Progenitor cell of endocrine pancreas (in vitro differentiated cells): ENCODE data around the gene CACFD1. TPM values are rescaled to one million over a fixed set of nuclear protein-coding genes. Genes with fewer than 3 reads are reported as not detected.

Experiments used
- DNase-seq: peaks from one replicate; pipeline ENCODE4 v3.0.0; 2021; ENCODE audit warnings: low spot score; ENCODE audit not compliant: unreplicated experiment
- H3K27ac Mint-ChIP-seq: 2 replicates; pipeline ENCODE4 v1.8.0; 2021; ENCODE audit warnings: mild to moderate bottlenecking, moderate library complexity, mixed read lengths
- H3K27me3 Mint-ChIP-seq: 2 replicates; pipeline ENCODE4 v1.8.0; 2021; ENCODE audit warnings: mixed read lengths
- H3K36me3 Mint-ChIP-seq: 2 replicates; pipeline ENCODE4 v1.8.0; 2022; ENCODE audit warnings: mixed read lengths; ENCODE audit not compliant: insufficient read depth
- H3K4me1 Mint-ChIP-seq: 2 replicates; pipeline ENCODE4 v1.8.0; 2021; ENCODE audit warnings: low read depth, mixed read lengths
- H3K4me3 Mint-ChIP-seq: 2 replicates; pipeline ENCODE4 v1.8.0; 2021; ENCODE audit warnings: low read depth, mild to moderate bottlenecking, moderate library complexity, mixed read lengths
- H3K9me3 Mint-ChIP-seq: 2 replicates; pipeline ENCODE4 v1.8.0; 2021; ENCODE audit warnings: low read depth, mixed read lengths
- total RNA-seq: library from RNA; stranded (reverse); gene quantifications from 2 replicates; pipeline ENCODE4 v1.2.1, GENCODE V29; 2021
- TF ChIP-seq, protein P1 (sequence below): fragments of 200-600 bp; sonication (generic); IDR thresholded peaks from one replicate; pipeline ENCODE4 v1.5.0; 2021; ENCODE audit warnings: antibody characterized with exemption, mild to moderate bottlenecking; ENCODE audit not compliant: unreplicated experiment

The CACFD1 gene
- total RNA-seq, 1 donor from 2014 or later = 56.2 TPM

- Mint-ChIP-seq H3K27ac (no peak overlapping the region), H3K4me1 (peaks cover 2% of the 10 kb centered on the region), H3K4me3 (no peak overlapping the region), H3K9me3 (no peaks in the 10 kb centered on the region), H3K27me3 (peaks cover 10% of the 10 kb centered on the region), H3K36me3 (peaks cover 1% of the 10 kb centered on the region)
- TF ChIP-seq, protein P1, sequence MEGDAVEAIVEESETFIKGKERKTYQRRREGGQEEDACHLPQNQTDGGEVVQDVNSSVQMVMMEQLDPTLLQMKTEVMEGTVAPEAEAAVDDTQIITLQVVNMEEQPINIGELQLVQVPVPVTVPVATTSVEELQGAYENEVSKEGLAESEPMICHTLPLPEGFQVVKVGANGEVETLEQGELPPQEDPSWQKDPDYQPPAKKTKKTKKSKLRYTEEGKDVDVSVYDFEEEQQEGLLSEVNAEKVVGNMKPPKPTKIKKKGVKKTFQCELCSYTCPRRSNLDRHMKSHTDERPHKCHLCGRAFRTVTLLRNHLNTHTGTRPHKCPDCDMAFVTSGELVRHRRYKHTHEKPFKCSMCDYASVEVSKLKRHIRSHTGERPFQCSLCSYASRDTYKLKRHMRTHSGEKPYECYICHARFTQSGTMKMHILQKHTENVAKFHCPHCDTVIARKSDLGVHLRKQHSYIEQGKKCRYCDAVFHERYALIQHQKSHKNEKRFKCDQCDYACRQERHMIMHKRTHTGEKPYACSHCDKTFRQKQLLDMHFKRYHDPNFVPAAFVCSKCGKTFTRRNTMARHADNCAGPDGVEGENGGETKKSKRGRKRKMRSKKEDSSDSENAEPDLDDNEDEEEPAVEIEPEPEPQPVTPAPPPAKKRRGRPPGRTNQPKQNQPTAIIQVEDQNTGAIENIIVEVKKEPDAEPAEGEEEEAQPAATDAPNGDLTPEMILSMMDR = no peak
- DNase-seq = no peak
Measured at GRCh38 chr9:133430244-133430643, 29.5 kb upstream of the CACFD1 start.

DNA sequence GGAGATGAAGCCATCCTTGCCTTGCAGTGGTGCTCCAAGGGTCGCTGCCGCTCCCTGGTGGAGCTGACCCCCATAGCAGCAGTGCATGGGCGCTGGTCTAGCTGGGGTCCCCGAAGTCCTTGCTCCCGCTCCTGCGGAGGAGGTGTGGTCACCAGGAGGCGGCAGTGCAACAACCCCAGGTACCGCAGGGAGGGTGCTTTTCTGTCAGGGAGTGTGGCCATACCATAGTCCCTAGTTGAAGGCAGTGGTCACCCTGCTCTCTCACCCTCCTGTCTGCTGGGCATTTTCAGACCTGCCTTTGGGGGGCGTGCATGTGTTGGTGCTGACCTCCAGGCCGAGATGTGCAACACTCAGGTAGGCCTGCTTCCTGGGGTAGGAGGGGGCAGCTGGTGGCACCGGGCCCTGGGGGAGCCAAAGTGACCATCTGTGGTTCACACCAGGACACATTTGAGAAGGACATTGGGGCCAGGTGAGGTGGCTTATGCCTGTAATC is 26.4 kb upstream of the CACFD1 start:
- no peaks in the 10 kb centered on the region for H3K4me1 Mint-ChIP-seq
- TF ChIP-seq, protein P1 = no peak
- no peak for DNase-seq
- no peak overlapping the region for H3K4me3 Mint-ChIP-seq
- H3K36me3 Mint-ChIP-seq = no peaks in the 10 kb centered on the region
- no peaks in the 10 kb centered on the region for H3K9me3 Mint-ChIP-seq
- H3K27me3 Mint-ChIP-seq = peaks cover 6% of the 10 kb centered on the region
- H3K27ac Mint-ChIP-seq = no peak overlapping the region

GRCh38 chr9:133436681-133437080 is 23.1 kb upstream of the CACFD1 start:
- no peaks in the 10 kb centered on the region for H3K36me3 Mint-ChIP-seq
- no peaks in the 10 kb centered on the region for H3K4me1 Mint-ChIP-seq
- no peak overlapping the region for H3K27ac Mint-ChIP-seq

GRCh38 chr9:133437753-133438531 is 21.8 kb upstream of the CACFD1 start:
- no peaks in the 10 kb centered on the region for H3K9me3 Mint-ChIP-seq
- no peak overlapping the region for H3K4me3 Mint-ChIP-seq

More at GRCh38 chr9:133436681-133437080, 23.1 kb upstream of the CACFD1 start:
- H3K4me3 Mint-ChIP-seq = no peak overlapping the region
- no peaks in the 10 kb centered on the region for H3K9me3 Mint-ChIP-seq
- no peak for DNase-seq
- no peaks in the 10 kb centered on the region for H3K27me3 Mint-ChIP-seq
- TF ChIP-seq, protein P1 = no peak

GRCh38 chr9:133439337-133439736 is 20.4 kb upstream of the CACFD1 start:
- Mint-ChIP-seq H3K36me3 (no peaks in the 10 kb centered on the region), H3K27ac (no peak overlapping the region), H3K27me3 (no peaks in the 10 kb centered on the region), H3K4me1 (no peaks in the 10 kb centered on the region), H3K4me3 (no peak overlapping the region), H3K9me3 (no peaks in the 10 kb centered on the region)
- DNase-seq = no peak
- TF ChIP-seq, protein P1 = no peak

More at GRCh38 chr9:133437753-133438531, 21.8 kb upstream of the CACFD1 start:
- H3K27me3 Mint-ChIP-seq = no peaks in the 10 kb centered on the region
- DNase-seq = no peak
- no peaks in the 10 kb centered on the region for H3K4me1 Mint-ChIP-seq
- H3K36me3 Mint-ChIP-seq = no peaks in the 10 kb centered on the region
- TF ChIP-seq, protein P1 = peak; percentile 31
- no peak overlapping the region for H3K27ac Mint-ChIP-seq
